Neural progenitor cell (in vitro differentiated cells): ENCODE measurements around the gene PITPNM3. TPM values are rescaled to one million over a fixed set of nuclear protein-coding genes. Genes with fewer than 3 reads are reported as not detected.

Source experiments
- DNase-seq: peaks from one replicate; pipeline ENCODE4 v3.0.0-alpha.2; 2016; ENCODE audit warnings: low spot score
- H2AFZ ChIP-seq: fragments of 200-600 bp; sonication (generic); replicated peaks from 2 replicates; pipeline ENCODE4 v1.6.1; 2016; ENCODE audit warnings: antibody characterized with exemption
- H3F3A ChIP-seq: fragments of 200-600 bp; sonication (generic); 2 replicates; pipeline ENCODE4 v1.6.1; 2016; ENCODE audit warnings: antibody characterized with exemption, low read depth
- H3K27ac ChIP-seq: fragments of 200-600 bp; sonication (generic); 2 replicates; pipeline ENCODE4 v1.5.1; 2016; ENCODE audit warnings: mild to moderate bottlenecking
- H3K27me3 ChIP-seq: fragments of 200-600 bp; sonication (generic); 2 replicates; pipeline ENCODE4 v1.6.1; 2016; ENCODE audit warnings: mild to moderate bottlenecking, moderate library complexity
- H3K36me3 ChIP-seq: fragments of 200-600 bp; sonication (generic); 2 replicates; pipeline ENCODE4 v1.5.1; 2016
- H3K4me1 ChIP-seq: fragments of 200-600 bp; sonication (generic); 2 replicates; pipeline ENCODE4 v1.6.1; 2016; ENCODE audit warnings: mixed run types
- H3K4me2 ChIP-seq: fragments of 200-600 bp; sonication (generic); 2 replicates; pipeline ENCODE4 v1.6.1; 2016
- H3K4me3 ChIP-seq: fragments of 200-600 bp; sonication (generic); 2 replicates; pipeline ENCODE4 v1.5.1; 2016
- H3K79me2 ChIP-seq: fragments of 200-600 bp; sonication (generic); 2 replicates; pipeline ENCODE4 v1.6.1; 2016; ENCODE audit warnings: low read depth
- H3K9ac ChIP-seq: fragments of 200-600 bp; sonication (generic); 2 replicates; pipeline ENCODE4 v1.6.1; 2016
- H3K9me3 ChIP-seq: fragments of 200-600 bp; sonication (generic); 2 replicates; pipeline ENCODE4 v1.5.1; 2016; ENCODE audit warnings: low read depth
- H4K20me1 ChIP-seq: fragments of 200-600 bp; sonication (generic); 2 replicates; pipeline ENCODE4 v1.6.1; 2016; ENCODE audit warnings: low read depth
- H3K27ac Mint-ChIP-seq: 3 replicates; pipeline ENCODE4 v1.8.0; 2021; ENCODE audit warnings: mixed read lengths
- H3K27me3 Mint-ChIP-seq: 2 replicates; pipeline ENCODE4 v1.8.0; 2022; ENCODE audit warnings: low read depth, mild to moderate bottlenecking, inconsistent platforms, moderate library complexity, mixed read lengths; ENCODE audit not compliant: insufficient read depth
- H3K36me3 Mint-ChIP-seq: 3 replicates; pipeline ENCODE4 v1.8.0; 2021; ENCODE audit warnings: mixed read lengths
- H3K4me1 Mint-ChIP-seq: 3 replicates; pipeline ENCODE4 v1.8.0; 2021; ENCODE audit warnings: mixed read lengths
- H3K4me3 Mint-ChIP-seq: 3 replicates; pipeline ENCODE4 v1.8.0; 2021; ENCODE audit warnings: mild to moderate bottlenecking, moderate library complexity, mixed read lengths
- H3K9me3 Mint-ChIP-seq: 3 replicates; pipeline ENCODE4 v1.8.0; 2020; ENCODE audit warnings: mixed read lengths
- EZH2 ChIP-seq: fragments of 200-600 bp; sonication (generic); IDR thresholded peaks from 2 replicates; pipeline ENCODE4 v1.6.1; 2017; ENCODE audit warnings: antibody characterized with exemption, mild to moderate bottlenecking, moderate library complexity
- EZH2phosphoT487 ChIP-seq: fragments of 200-600 bp; sonication (generic); IDR thresholded peaks from 2 replicates; pipeline ENCODE4 v1.6.1; 2017; ENCODE audit warnings: antibody characterized with exemption
- total RNA-seq: library from RNA; depleted of rRNA; stranded (reverse); fragments of >200 nt; gene quantifications from 2 replicates; pipeline ENCODE4 v1.2.3, GENCODE V29; 2015; ENCODE audit warnings: low replicate concordance
- TF ChIP-seq, protein P1 (sequence below): fragments of 200-600 bp; sonication (generic); IDR thresholded peaks from 2 replicates; pipeline ENCODE4 v1.5.1; 2017; ENCODE audit warnings: antibody characterized with exemption, mild to moderate bottlenecking

Gene PITPNM3
- total RNA-seq, 1 donor from 2014 or later = 2.8 TPM

DNA sequence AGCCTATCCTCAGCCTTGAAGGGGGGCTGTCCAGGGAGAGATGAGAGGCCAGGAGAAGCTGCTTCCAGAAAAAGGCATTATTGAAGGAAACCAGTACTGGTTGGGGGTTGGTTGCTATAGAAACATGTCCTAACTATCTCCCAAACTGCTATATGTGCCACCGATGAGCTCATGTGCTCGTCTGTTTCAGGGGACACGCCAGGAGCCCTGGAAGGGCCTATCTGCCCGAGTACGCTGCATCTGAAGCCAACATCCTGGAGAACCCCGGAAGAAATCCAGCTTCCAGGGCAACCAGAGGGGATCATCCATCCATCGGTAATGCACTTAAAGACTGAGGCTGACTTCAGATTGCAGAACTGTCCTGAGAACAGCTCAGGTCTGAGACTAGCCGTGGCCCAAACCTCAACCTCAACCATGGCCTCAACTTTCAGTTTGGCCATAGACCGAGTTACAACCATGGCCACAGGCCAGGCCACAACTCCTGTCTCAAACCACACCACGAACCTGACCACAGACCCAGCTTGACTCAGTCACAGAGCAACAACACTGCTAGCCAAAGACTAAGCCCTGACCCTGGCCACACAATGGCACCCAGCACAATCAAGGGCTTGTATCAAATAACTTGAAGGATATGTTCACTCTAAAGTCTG lies 10.2 kb downstream of the PITPNM3 start:
- Mint-ChIP-seq H3K36me3 (no peaks in the 10 kb centered on the region), H3K4me3 (no peak overlapping the region), H3K9me3 (no peaks in the 10 kb centered on the region), H3K27me3 (peaks cover 18% of the 10 kb centered on the region), H3K4me1 (peaks cover 8% of the 10 kb centered on the region), H3K27ac (no peak overlapping the region)
- Histone ChIP-seq H3K36me3 (no peaks in the 10 kb centered on the region), H3F3A (no peaks in the 10 kb centered on the region), H3K4me2 (no peak overlapping the region), H3K27me3 (no peaks in the 10 kb centered on the region), H3K4me3 (no peak overlapping the region), H2AFZ (no peak overlapping the region), H3K4me1 (peaks cover 6% of the 10 kb centered on the region), H4K20me1 (no peaks in the 10 kb centered on the region), H3K27ac (no peak overlapping the region), H3K9ac (no peak overlapping the region), H3K9me3 (no peaks in the 10 kb centered on the region), H3K79me2 (no peaks in the 10 kb centered on the region)
- TF ChIP-seq, protein P1, sequence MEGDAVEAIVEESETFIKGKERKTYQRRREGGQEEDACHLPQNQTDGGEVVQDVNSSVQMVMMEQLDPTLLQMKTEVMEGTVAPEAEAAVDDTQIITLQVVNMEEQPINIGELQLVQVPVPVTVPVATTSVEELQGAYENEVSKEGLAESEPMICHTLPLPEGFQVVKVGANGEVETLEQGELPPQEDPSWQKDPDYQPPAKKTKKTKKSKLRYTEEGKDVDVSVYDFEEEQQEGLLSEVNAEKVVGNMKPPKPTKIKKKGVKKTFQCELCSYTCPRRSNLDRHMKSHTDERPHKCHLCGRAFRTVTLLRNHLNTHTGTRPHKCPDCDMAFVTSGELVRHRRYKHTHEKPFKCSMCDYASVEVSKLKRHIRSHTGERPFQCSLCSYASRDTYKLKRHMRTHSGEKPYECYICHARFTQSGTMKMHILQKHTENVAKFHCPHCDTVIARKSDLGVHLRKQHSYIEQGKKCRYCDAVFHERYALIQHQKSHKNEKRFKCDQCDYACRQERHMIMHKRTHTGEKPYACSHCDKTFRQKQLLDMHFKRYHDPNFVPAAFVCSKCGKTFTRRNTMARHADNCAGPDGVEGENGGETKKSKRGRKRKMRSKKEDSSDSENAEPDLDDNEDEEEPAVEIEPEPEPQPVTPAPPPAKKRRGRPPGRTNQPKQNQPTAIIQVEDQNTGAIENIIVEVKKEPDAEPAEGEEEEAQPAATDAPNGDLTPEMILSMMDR = no peak
- TF ChIP-seq EZH2phosphoT487 (no peak), EZH2 (no peak)
- no peak for DNase-seq

- no peaks in the 10 kb centered on the region for H3K36me3 ChIP-seq
- Mint-ChIP-seq H3K4me1 (peaks cover 8% of the 10 kb centered on the region), H3K36me3 (no peaks in the 10 kb centered on the region), H3K27ac (peak overlapping the region; percentile 12), H3K9me3 (no peaks in the 10 kb centered on the region), H3K27me3 (peaks cover 17% of the 10 kb centered on the region), H3K4me3 (no peak overlapping the region)
- H3K9me3 ChIP-seq = no peaks in the 10 kb centered on the region
- no peaks in the 10 kb centered on the region for H4K20me1 ChIP-seq
- TF ChIP-seq EZH2phosphoT487 = no peak
- no peak for TF ChIP-seq EZH2
- TF ChIP-seq, protein P1 = no peak
- no peaks in the 10 kb centered on the region for H3K27me3 ChIP-seq
- H2AFZ ChIP-seq = no peak overlapping the region
- H3K27ac ChIP-seq = no peak overlapping the region
- H3K4me2 ChIP-seq = no peak overlapping the region
- no peaks in the 10 kb centered on the region for H3F3A ChIP-seq
- no peak overlapping the region for H3K4me3 ChIP-seq
- H3K79me2 ChIP-seq = no peaks in the 10 kb centered on the region
- peaks cover 6% of the 10 kb centered on the region for H3K4me1 ChIP-seq
- DNase-seq = no peak
- no peak overlapping the region for H3K9ac ChIP-seq
Measured at GRCh38 chr17:6545291-6545690, 11.1 kb downstream of the PITPNM3 start.

- H3K4me1 ChIP-seq = peaks cover 11% of the 10 kb centered on the region
- peaks cover 8% of the 10 kb centered on the region for H3K4me1 Mint-ChIP-seq
- H3K36me3 ChIP-seq = no peaks in the 10 kb centered on the region
- DNase-seq = no peak
- H3K4me3 Mint-ChIP-seq = no peak overlapping the region
- no peak overlapping the region for H3K4me2 ChIP-seq
- H3K36me3 Mint-ChIP-seq = no peaks in the 10 kb centered on the region
- no peak overlapping the region for H3K27ac Mint-ChIP-seq
- H3K4me3 ChIP-seq = no peak overlapping the region
- no peaks in the 10 kb centered on the region for H3F3A ChIP-seq
- H3K9me3 Mint-ChIP-seq = peaks cover 3% of the 10 kb centered on the region
- no peak overlapping the region for H2AFZ ChIP-seq
- H4K20me1 ChIP-seq = no peaks in the 10 kb centered on the region
- H3K27ac ChIP-seq = no peak overlapping the region
- H3K27me3 ChIP-seq = no peaks in the 10 kb centered on the region
- no peaks in the 10 kb centered on the region for H3K79me2 ChIP-seq
- H3K9me3 ChIP-seq = no peaks in the 10 kb centered on the region
- no peak overlapping the region for H3K9ac ChIP-seq
- TF ChIP-seq, protein P1 = no peak
- no peak for TF ChIP-seq EZH2
- TF ChIP-seq EZH2phosphoT487 = no peak
- H3K27me3 Mint-ChIP-seq = peaks cover 16% of the 10 kb centered on the region
Measured at GRCh38 chr17:6544011-6544370, 12.4 kb downstream of the PITPNM3 start.
